NCI-H524 treated with DMSO at 0.1 percent for 48 hours (cell line): ENCODE data around the gene PIEZO1.
A peak's percentile ranks its signal among the peaks of the same experiment; 100 is the strongest.

Experiments
- DNase-seq: peaks from one replicate; lab custom pipeline; 2025; lab: John Stamatoyannopoulos, UW

The PIEZO1 gene

DNA sequence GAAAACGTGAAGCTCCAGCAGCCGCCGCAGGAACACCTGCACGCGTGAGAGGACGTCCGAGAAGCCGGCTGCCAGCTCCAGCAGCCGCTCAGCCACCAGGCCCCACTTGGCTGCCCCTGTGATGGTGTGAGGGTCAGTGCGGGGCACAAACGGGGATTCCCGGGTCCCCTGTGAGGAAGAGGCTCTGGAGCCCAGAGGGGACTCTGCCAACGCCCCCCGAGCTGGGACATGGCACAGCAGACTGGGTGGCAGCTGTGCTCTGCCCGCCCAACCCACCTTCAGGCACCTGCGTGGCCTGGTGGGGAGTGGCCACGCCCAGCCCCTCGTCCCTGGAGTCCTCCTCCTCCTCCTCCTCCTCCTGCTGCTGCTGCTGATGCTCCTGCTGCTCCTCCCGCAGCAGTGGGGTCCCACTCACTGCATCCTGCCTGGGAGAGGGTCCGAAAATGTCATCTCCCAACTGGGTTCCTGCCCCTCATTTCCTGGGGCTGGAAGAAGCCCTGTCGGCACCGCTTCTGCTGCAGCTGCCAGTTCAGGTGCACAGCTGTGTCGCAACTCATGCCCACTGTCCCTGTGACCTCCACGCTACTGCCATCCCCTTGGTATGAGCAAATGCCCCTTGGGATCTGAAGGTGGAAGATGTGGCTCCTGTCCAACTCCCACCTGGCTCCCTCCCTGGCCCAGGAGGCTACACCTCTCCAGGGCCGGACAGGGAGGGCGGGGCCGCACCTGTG is 51.2 kb downstream of the PIEZO1 start:
- no peak for DNase-seq

GRCh38 chr16:88732961-88733294 is 52.1 kb downstream of the PIEZO1 start:
- no peak for DNase-seq

DNA sequence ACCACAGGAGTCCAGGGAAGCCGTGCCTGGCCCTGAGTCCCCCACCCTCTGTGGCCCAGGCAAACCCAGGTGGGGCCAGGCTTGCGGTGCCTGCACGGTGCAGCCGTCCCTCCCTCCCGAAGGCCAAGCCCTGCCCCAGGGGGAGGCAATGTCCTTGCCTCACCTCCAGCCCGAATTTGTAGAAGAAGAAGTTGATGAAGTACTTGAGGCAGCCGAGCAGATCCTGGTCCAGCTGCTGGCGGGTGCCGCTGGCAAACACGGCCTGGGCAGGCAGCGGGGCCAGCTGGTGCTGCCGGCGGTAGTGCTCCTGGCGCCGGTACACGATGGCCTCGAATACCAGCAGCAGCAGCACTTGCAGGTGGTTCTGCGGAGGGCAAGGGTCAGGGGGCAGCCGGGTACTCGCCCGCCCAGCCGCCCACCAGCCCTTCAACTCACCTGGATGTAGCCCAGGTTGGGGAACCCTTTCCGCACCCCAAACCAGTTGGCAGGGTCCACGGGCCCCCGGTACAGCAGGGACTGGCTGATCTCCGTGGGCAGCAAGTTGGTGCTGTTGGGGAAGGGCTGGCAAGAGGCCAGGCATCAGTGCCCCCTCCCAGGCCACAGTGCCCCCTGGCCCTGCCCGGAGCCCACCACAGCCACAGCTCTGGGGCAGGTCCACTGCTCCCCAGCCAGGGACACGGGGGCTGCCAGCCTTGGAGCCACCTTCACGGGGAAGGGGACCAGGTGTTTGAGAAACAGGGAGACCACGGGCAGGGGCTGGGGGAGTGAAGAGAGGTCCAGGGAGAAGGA is 52.7 kb downstream of the PIEZO1 start:
- DNase-seq = peak; percentile 27

GRCh38 chr16:88731699-88732098 is 53.3 kb downstream of the PIEZO1 start:
- no peak for DNase-seq

GRCh38 chr16:88730632-88731607 is 54.1 kb downstream of the PIEZO1 start:
- no peak for DNase-seq

DNA sequence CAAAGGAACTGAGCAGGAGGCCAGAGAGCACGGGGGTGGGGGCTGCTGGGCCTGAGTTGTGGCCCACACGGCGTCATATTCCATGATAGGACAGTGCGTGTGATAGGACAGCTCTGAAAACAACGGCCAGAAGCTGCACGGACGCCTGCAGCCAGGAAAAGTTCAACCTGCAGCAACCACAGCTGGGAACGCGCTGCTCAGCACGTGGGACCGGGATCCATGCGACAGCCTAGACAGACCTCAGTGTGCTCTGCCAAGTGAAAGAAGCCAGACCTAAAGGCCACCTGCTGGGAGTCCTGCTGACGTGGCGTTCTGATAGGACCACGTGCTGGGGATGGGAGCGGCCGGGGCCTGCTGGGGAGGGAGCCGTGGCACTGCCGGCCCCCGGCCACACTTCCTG is 57.1 kb downstream of the PIEZO1 start:
- DNase-seq = no peak

DNA sequence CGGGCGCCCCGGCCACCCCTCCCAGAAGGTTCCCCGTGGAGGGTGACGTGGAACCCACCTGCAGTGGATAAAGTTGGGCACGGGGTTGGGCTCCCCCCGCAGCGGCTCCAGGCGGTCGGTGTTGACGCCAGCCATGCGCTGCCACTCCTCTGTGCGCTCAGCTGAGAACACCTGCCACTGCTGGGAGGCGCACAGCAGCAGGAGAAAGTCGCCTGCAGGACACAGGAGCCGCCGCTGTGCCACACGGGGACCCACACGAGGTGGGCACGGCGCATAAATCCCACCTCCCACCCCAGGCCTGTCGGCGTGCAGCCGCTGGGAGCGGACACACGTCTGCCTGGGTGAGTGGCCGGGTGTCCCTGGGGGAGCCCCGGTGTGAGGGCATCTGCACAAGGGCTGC is 58.0 kb downstream of the PIEZO1 start:
- no peak for DNase-seq

GRCh38 chr16:88726408-88726749 is 58.6 kb downstream of the PIEZO1 start:
- no peak for DNase-seq

DNA sequence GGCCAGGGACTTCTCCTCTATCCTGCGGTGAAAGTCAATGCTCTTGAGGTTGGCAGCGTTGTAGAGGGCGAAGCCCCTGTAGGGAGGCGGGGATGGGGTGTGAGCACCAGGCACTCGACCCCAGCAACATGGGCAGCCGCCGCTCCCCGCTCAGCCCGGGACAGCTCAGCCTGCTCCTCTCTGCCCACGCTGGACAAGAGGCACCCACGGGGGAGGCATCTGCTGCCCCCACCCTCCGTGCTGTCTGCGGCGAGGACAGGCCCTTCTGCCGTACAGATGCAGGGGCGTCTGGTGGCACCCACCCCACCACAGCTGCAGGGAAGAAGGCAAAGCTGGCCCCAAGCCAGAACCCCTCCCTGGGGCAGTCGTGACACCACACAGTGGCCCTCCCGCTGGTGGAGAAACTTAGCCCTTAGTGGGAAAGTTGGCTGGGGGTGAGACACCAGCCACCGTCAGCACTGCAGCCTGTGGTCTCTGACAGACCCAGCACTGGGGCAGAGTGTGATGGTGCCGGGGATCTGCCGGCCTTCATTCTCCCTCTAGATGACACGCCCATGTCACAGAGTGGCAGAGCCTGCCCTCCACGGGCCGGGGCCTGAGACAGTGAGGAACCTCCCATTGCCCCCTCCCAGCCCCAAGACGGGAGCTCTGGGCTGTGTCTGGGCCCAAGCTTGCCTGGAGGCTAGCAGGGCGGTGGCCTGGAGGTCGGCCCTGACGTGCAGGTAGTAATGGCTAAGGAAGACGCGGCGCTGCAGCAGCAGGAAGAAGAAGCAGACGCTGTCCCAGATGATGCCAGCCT is 59.2 kb downstream of the PIEZO1 start:
- DNase-seq = no peak

DNA sequence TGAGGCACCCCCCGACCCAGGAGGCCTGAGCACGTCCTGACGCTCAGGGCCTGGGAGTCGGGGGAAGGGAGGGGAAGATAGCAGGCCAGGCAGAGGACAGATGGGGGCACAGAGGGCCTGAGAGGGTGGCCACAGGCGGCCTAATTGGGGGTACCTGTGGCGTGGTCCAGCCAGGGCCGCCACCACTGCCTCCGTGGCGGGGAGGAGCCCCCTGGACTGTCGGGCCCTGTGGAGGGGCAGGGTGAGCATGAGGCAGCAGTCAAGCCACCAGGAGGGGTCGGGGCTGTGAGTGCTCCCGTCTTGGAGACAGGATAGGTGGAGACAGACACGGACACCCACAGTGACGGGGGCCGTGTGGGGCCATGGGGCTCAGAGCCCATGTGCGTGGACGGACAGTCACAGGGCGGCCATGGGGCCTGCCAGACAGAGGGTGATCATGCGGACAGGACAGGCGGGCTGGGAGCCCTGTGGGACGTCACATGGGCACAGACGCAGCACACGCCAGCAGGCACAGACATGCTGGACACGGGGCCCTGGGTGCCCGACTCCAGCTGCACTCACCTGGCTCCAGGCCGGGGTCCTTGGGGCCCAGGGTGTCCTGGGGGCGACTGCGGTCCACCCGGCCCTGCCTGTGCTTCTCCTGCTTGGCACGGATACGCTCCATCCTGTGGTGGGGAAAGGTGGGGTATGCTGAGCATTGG is 60.0 kb downstream of the PIEZO1 start:
- DNase-seq = no peak

- DNase-seq = no peak
These were observed 61.1 kb downstream of the PIEZO1 start for GRCh38 chr16:88723911-88724310.

GRCh38 chr16:88723507-88723887 is 61.5 kb downstream of the PIEZO1 start:
- DNase-seq = no peak

- DNase-seq = no peak
These were observed 62.1 kb downstream of the PIEZO1 start for GRCh38 chr16:88722784-88723506.

DNA sequence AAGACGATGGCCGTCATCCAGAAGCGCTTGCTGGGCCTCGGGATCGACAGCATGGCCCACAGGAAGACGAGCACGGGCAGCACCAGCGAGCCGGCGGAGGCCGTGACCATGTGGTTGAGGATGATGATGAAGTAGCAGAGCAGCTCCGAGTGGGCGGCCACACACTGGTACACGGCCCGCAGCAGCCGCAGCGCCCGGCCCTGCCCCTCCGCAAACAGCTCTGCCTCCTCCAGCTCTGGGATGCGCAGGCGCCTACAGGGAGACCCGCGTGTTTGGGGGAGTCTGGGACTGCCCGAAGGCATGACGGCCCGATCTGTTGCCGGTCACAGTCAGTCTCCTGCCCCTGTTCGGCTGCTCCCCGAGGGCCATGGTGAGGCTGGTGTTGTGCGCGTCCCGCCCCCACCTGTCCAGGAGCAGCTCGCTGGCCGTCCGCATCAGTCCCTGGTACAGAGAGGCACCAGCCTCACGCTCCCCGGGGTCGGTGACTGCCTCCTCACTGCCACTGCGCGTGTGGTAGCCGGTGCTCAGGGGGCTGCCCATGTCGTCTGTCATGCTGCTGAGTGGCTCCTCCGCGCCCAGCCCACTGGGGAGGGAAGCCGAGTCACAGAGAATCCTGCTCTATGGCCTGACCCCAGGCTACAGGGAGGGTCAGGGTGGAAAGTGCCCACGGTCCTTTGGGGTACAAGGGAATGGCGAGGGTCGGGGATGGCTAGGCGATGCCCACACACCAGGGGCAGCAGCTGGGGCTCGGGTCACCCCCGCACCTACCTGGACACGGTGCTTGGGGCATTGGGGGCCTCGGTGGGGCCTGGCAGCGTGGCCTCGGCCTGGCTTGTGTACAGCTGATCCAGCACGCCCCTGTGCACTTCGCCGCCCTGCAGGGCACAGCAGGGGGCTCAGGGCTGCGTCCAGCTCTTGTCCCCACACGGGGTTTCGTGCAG is 62.9 kb downstream of the PIEZO1 start:
- DNase-seq = no peak

- no peak for DNase-seq
These were observed 63.8 kb downstream of the PIEZO1 start for GRCh38 chr16:88721236-88721635.

- no peak for DNase-seq
These were observed 64.5 kb downstream of the PIEZO1 start for GRCh38 chr16:88720396-88720970.

DNA sequence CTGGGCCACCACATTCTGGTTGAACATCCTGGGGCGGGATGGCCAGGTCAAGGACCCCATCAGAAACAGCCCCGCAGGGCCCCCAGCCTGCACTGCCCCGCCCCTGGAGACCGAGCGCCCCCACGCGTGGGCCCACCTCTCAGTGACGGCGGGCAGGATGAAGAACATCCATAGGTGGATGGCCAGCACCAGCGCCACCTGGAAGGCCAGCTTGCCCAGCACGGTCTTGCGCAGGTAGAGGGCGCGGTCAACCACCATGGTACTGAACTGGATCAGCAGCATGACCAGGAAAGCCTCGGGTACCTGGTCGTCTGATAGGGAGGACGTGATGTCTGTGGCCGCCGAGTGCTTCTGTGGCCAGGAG is 65.1 kb downstream of the PIEZO1 start:
- no peak for DNase-seq

- DNase-seq = no peak
These were observed 65.6 kb downstream of the PIEZO1 start for GRCh38 chr16:88719267-88719932.

- DNase-seq = no peak
These were observed 66.8 kb downstream of the PIEZO1 start for GRCh38 chr16:88718178-88718577.
